HCT116 (cell line): Measurements from ENCODE around the gene MAP3K10.

Source experiments
- ATF3 ChIP-seq: IDR thresholded peaks from 2 replicates; pipeline ENCODE4 v1.6.1; 2012
- CEBPB ChIP-seq: IDR thresholded peaks from 2 replicates; pipeline ENCODE4 v1.6.1; 2012; ENCODE audit warnings: low read depth
- CTCF ChIP-seq, 3 experiments: fragments of 200-600 bp in 1 of 3; sonication (generic) in 1 of 3; IDR thresholded peaks in 2 of 3; conservative IDR thresholded peaks in 1 of 3; 2 replicates each; pipeline ENCODE4 v1.5.1; 2012 to 2017; ENCODE audit warnings: low read depth in 2 of 3, low read length in 2 of 3, antibody characterized with exemption in 1 of 3, borderline replicate concordance in 1 of 3, control low read depth in 1 of 3, mild to moderate bottlenecking in 1 of 3, mixed read lengths in 1 of 3, mixed run types in 1 of 3, moderate library complexity in 1 of 3; ENCODE audit not compliant: insufficient read depth in 1 of 3
- EGR1 ChIP-seq: IDR thresholded peaks from 2 replicates; pipeline ENCODE4 v1.6.1; 2012; ENCODE audit warnings: low read depth
- EZH2 ChIP-seq: fragments of 200-600 bp; sonication (generic); IDR thresholded peaks from 2 replicates; pipeline ENCODE4 v1.6.1; 2017; ENCODE audit warnings: antibody characterized with exemption, mixed run types
- EZH2phosphoT487 ChIP-seq: fragments of 200-600 bp; IDR thresholded peaks from 2 replicates; pipeline ENCODE4 v1.6.1; 2018; ENCODE audit warnings: antibody characterized with exemption, borderline replicate concordance
- MAX ChIP-seq: IDR thresholded peaks from 2 replicates; pipeline ENCODE4 v1.6.1; 2012
- POLR2A ChIP-seq: IDR thresholded peaks from 2 replicates; pipeline ENCODE4 v1.7.0; 2011; ENCODE audit warnings: borderline replicate concordance; ENCODE audit not compliant: insufficient read depth, insufficient read length; ENCODE audit errors: extremely low read depth
- POLR2AphosphoS5 ChIP-seq: IDR thresholded peaks from 2 replicates; pipeline ENCODE4 v1.6.1; 2011; ENCODE audit warnings: mild to moderate bottlenecking, low read depth, low read length, moderate library complexity
- RAD21 ChIP-seq: IDR thresholded peaks from 2 replicates; pipeline ENCODE4 v1.6.1; 2012; ENCODE audit warnings: low read depth, mild to moderate bottlenecking
- REST ChIP-seq: IDR thresholded peaks from 2 replicates; pipeline ENCODE4 v1.6.1; 2012; ENCODE audit warnings: low read depth
- SIN3A ChIP-seq: IDR thresholded peaks from 2 replicates; pipeline ENCODE4 v1.6.1; 2012; ENCODE audit warnings: low read depth
- SP1 ChIP-seq: IDR thresholded peaks from 2 replicates; pipeline ENCODE4 v1.6.1; 2012; ENCODE audit warnings: low read depth
- TCF7L2 ChIP-seq: IDR thresholded peaks from 2 replicates; pipeline ENCODE4 v1.7.0; 2011; ENCODE audit warnings: borderline replicate concordance, inconsistent platforms; ENCODE audit not compliant: insufficient read depth, insufficient read length; ENCODE audit errors: extremely low read depth

GRCh38 chr19:40174092-40174491, 17.1 kb upstream of the MAP3K10 start:
- TF ChIP-seq SIN3A = no peak
- TF ChIP-seq CTCF (IDR thresholded peaks at IDR 0.05 in 2 of 3, conservative IDR thresholded peaks at IDR 0.05 in 1 of 3; ENCODE audit: borderline replicate concordance in 1 of 3, insufficient read depth in 1 of 3, low read depth in 2 of 3, low read length in 2 of 3) = no peak
- no peak for TF ChIP-seq MAX
- TF ChIP-seq RAD21 = no peak
- no peak for TF ChIP-seq ATF3
- no peak for TF ChIP-seq REST
- no peak for TF ChIP-seq EGR1
- TF ChIP-seq POLR2AphosphoS5 = no peak
- TF ChIP-seq POLR2A = no peak
- no peak for TF ChIP-seq TCF7L2
- no peak for TF ChIP-seq EZH2
- TF ChIP-seq SP1 = no peak
- TF ChIP-seq EZH2phosphoT487 = no peak
- no peak for TF ChIP-seq CEBPB
